H7 (cell line): Measurements from ENCODE around the gene GCFC2. TPM values are rescaled to one million over a fixed set of nuclear protein-coding genes. Genes with fewer than 3 reads are reported as not detected.
"Not testable (repeated sequence)": the region's sequence is repeated elsewhere in the genome, so short reads cannot be mapped to it uniquely, and the experiment has no call there.

Experiments
- DNase-seq: peaks from one replicate; pipeline ENCODE4 v3.0.0; 2012
- H3K27me3 ChIP-seq: 2 replicates; pipeline ENCODE4 v1.6.0; 2011; ENCODE audit warnings: mild to moderate bottlenecking, low read length; ENCODE audit not compliant: control insufficient read depth, insufficient read depth
- H3K36me3 ChIP-seq: replicated peaks from 2 replicates; pipeline ENCODE4 v1.5.1; 2011; ENCODE audit warnings: low read length; ENCODE audit not compliant: control insufficient read depth, insufficient read depth
- H3K4me3 ChIP-seq: 2 replicates; pipeline ENCODE4 v1.5.1; 2011; ENCODE audit warnings: low read depth, mild to moderate bottlenecking, control low read depth, low read length, moderate library complexity; ENCODE audit not compliant: insufficient read depth
- total RNA-seq: library from RNA; depleted of rRNA; stranded (reverse); fragments of >200 nt; shearing (Covaris generic); gene quantifications from 2 replicates; pipeline ENCODE4 v1.2.3, GENCODE V29; 2014

Gene GCFC2
- total RNA-seq, 1 experiment from 2014 or later = 20.5 TPM

- no peak for DNase-seq
- Histone ChIP-seq H3K27me3 (no peaks in the 10 kb centered on the region), H3K4me3 (no peak overlapping the region), H3K36me3 (no peaks in the 10 kb centered on the region)
These were observed 2.8 kb downstream of the GCFC2 start for GRCh38 chr2:75707901-75708300.

GRCh38 chr2:75705921-75706320, 4.8 kb downstream of the GCFC2 start:
- no peak for DNase-seq
- no peak overlapping the region for H3K4me3 ChIP-seq
- H3K27me3 ChIP-seq = no peaks in the 10 kb centered on the region
- no peaks in the 10 kb centered on the region; the same call in 1 of the 2 replicates for H3K36me3 ChIP-seq

- no peak for DNase-seq
- H3K36me3 ChIP-seq = peaks cover 2% of the 10 kb centered on the region
These were observed 7.0 kb downstream of the GCFC2 start for GRCh38 chr2:75703589-75704287.

GRCh38 chr2:75702593-75702992, 8.1 kb downstream of the GCFC2 start:
- H3K4me3 ChIP-seq = no peak overlapping the region
- H3K36me3 ChIP-seq = peaks cover 2% of the 10 kb centered on the region
- DNase-seq = no peak
- no peaks in the 10 kb centered on the region for H3K27me3 ChIP-seq

More at GRCh38 chr2:75703589-75704287, 7.0 kb downstream of the GCFC2 start:
- no peak overlapping the region for H3K4me3 ChIP-seq
- no peaks in the 10 kb centered on the region for H3K27me3 ChIP-seq

- Histone ChIP-seq H3K4me3 (no peak overlapping the region), H3K27me3 (no peaks in the 10 kb centered on the region), H3K36me3 (peaks cover 2% of the 10 kb centered on the region)
- DNase-seq = no peak
These were observed 11.8 kb downstream of the GCFC2 start for GRCh38 chr2:75698918-75699317.

GRCh38 chr2:75688196-75688595, 22.5 kb downstream of the GCFC2 start:
- H3K4me3 ChIP-seq = no peak overlapping the region
- peaks cover 2% of the 10 kb centered on the region; the same call in 1 of the 2 replicates for H3K36me3 ChIP-seq
- H3K27me3 ChIP-seq = no peaks in the 10 kb centered on the region
- no peak for DNase-seq

GRCh38 chr2:75683430-75683829, 27.3 kb downstream of the GCFC2 start:
- not testable (repeated sequence) for H3K4me3 ChIP-seq, DNase-seq, H3K36me3 ChIP-seq, H3K27me3 ChIP-seq

GRCh38 chr2:75680402-75680801, 30.3 kb downstream of the GCFC2 start:
- no peaks in the 10 kb centered on the region for H3K27me3 ChIP-seq
- no peak overlapping the region for H3K4me3 ChIP-seq
- no peaks in the 10 kb centered on the region; the same call in 1 of the 2 replicates for H3K36me3 ChIP-seq
- DNase-seq = no peak

GRCh38 chr2:75679556-75679955, 31.2 kb downstream of the GCFC2 start:
- H3K36me3 ChIP-seq = no peaks in the 10 kb centered on the region; the same call in 1 of the 2 replicates
- no peak overlapping the region for H3K4me3 ChIP-seq
- no peak for DNase-seq
- H3K27me3 ChIP-seq = no peaks in the 10 kb centered on the region

- Histone ChIP-seq H3K36me3 (no peaks in the 10 kb centered on the region; the same call in 1 of the 2 replicates), H3K4me3 (no peak overlapping the region), H3K27me3 (no peaks in the 10 kb centered on the region)
- DNase-seq = no peak
These were observed 34.3 kb downstream of the GCFC2 start for GRCh38 chr2:75676464-75676863.

GRCh38 chr2:75675908-75676307, 34.8 kb downstream of the GCFC2 start:
- H3K36me3 ChIP-seq = no peaks in the 10 kb centered on the region; the same call in 1 of the 2 replicates
- DNase-seq = no peak
- no peak overlapping the region for H3K4me3 ChIP-seq
- H3K27me3 ChIP-seq = no peaks in the 10 kb centered on the region

GRCh38 chr2:75675423-75675822, 35.3 kb downstream of the GCFC2 start:
- not testable (repeated sequence) for DNase-seq, H3K27me3 ChIP-seq

GRCh38 chr2:75667884-75668283, 42.8 kb downstream of the GCFC2 start:
- Histone ChIP-seq H3K4me3 (no peak overlapping the region), H3K36me3 (no peaks in the 10 kb centered on the region; the same call in 1 of the 2 replicates), H3K27me3 (no peaks in the 10 kb centered on the region)
- DNase-seq = no peak

More at GRCh38 chr2:75675423-75675822, 35.3 kb downstream of the GCFC2 start:
- not testable (repeated sequence) for H3K4me3 ChIP-seq, H3K36me3 ChIP-seq

GRCh38 chr2:75666911-75667310, 43.8 kb downstream of the GCFC2 start:
- Histone ChIP-seq H3K4me3 (no peak overlapping the region), H3K27me3 (no peaks in the 10 kb centered on the region), H3K36me3 (no peaks in the 10 kb centered on the region; the same call in 1 of the 2 replicates)
- DNase-seq = no peak

GRCh38 chr2:75657798-75658197, 52.9 kb downstream of the GCFC2 start:
- no peaks in the 10 kb centered on the region for H3K27me3 ChIP-seq
- no peak overlapping the region for H3K4me3 ChIP-seq
- no peak for DNase-seq
- peaks cover 14% of the 10 kb centered on the region for H3K36me3 ChIP-seq
